H1 (cell line): ENCODE measurements around the gene RANGRF. TPM values are rescaled to one million over a fixed set of nuclear protein-coding genes. Genes with fewer than 3 reads are reported as not detected.

ENCODE experiments used
- ATF2 ChIP-seq: IDR thresholded peaks from 2 replicates; pipeline ENCODE4 v1.6.1; 2012; ENCODE audit warnings: low read length, inconsistent platforms
- CHD1 ChIP-seq: IDR thresholded peaks from 2 replicates; pipeline ENCODE4 v1.6.1; 2012; ENCODE audit warnings: low read depth, low read length, improper control_type of control experiment
- CHD7 ChIP-seq: fragments of 300-600 bp; sonication (generic); IDR thresholded peaks from 2 replicates; pipeline ENCODE4 v1.7.1; 2012; ENCODE audit warnings: low read length, moderate library complexity, mild to moderate bottlenecking, inconsistent platforms; ENCODE audit not compliant: insufficient replicate concordance
- EGR1 ChIP-seq: IDR thresholded peaks from 2 replicates; pipeline ENCODE4 v1.6.1; 2011; ENCODE audit warnings: low read depth, low read length, borderline replicate concordance
- HDAC6 ChIP-seq: IDR thresholded peaks from one replicate; pipeline ENCODE4 v1.7.1; 2012; ENCODE audit warnings: low read depth, mild to moderate bottlenecking, inconsistent platforms, low read length, moderate library complexity
- MAFK ChIP-seq: IDR thresholded peaks from 2 replicates; pipeline ENCODE4 v1.6.1; 2012; ENCODE audit warnings: low read depth, mild to moderate bottlenecking, improper control_type of control experiment, low read length
- SP1 ChIP-seq: IDR thresholded peaks from 2 replicates; pipeline ENCODE4 v1.6.1; 2011; ENCODE audit warnings: low read depth, low read length
- SP4 ChIP-seq: IDR thresholded peaks from 2 replicates; pipeline ENCODE4 v1.6.1; 2012; ENCODE audit warnings: low read length, inconsistent platforms
- TEAD4 ChIP-seq: IDR thresholded peaks from 2 replicates; pipeline ENCODE4 v1.6.1; 2012; ENCODE audit warnings: low read depth, low read length, inconsistent platforms, mixed read lengths
- polyA plus RNA-seq, 7 experiments: library from polyadenylated mRNA; depleted of rRNA in 3 of 7; stranded (reverse) in 5 of 7; unstranded in 2 of 7; fragments of >200 nt in 5 of 7; fragments of 200-250 nt in 2 of 7; gene quantifications; 1 replicate in 5 of 7; 2 replicates in 1 of 7; 4 replicates in 1 of 7; pipeline versions ENCODE4 v1.2.1 to v1.2.3, GENCODE V29; 2011 to 2013; ENCODE audit warnings: missing spikeins in 2 of 7, mixed read lengths in 2 of 7
- total RNA-seq: library from RNA; stranded (reverse); fragmentation: NEBNext Ultra II Directional; extraction: Animal tissue kit (Norgen Biotek cat#: 25700); gene quantifications from 2 replicates; pipeline ENCODE4 v1.2.1, GENCODE V29; 2021

RANGRF gene
- total and polyA plus RNA-seq, 2 of the 8 experiments (the other 6 are each of a cell fraction or from before 2014, with no cell fraction given): 36.9 to 49.6 TPM

GRCh38 chr17:8244768-8245167 lies 43.7 kb upstream of the RANGRF start (continued):
- no peak for TF ChIP-seq CHD7
- TF ChIP-seq SP4: no peak
- no peak for TF ChIP-seq HDAC6
- no peak for TF ChIP-seq MAFK
- TF ChIP-seq EGR1: no peak
- TF ChIP-seq CHD1: no peak
- TF ChIP-seq ATF2: no peak
- no peak for TF ChIP-seq TEAD4
- no peak for TF ChIP-seq SP1
